HG03342 (cell line): ENCODE measurements around the gene RNF212B.
"Not testable (repeated sequence)": the region's sequence is repeated elsewhere in the genome, so short reads cannot be mapped to it uniquely, and the experiment has no call there.

Experiments
- ATAC-seq: cut with Tn5 transposase; IDR thresholded peaks from one replicate; pipeline ENCODE4 v1.9.1; 2021; ENCODE audit warnings: mild to moderate bottlenecking, moderate library complexity; ENCODE audit not compliant: unreplicated experiment

Gene RNF212B

DNA sequence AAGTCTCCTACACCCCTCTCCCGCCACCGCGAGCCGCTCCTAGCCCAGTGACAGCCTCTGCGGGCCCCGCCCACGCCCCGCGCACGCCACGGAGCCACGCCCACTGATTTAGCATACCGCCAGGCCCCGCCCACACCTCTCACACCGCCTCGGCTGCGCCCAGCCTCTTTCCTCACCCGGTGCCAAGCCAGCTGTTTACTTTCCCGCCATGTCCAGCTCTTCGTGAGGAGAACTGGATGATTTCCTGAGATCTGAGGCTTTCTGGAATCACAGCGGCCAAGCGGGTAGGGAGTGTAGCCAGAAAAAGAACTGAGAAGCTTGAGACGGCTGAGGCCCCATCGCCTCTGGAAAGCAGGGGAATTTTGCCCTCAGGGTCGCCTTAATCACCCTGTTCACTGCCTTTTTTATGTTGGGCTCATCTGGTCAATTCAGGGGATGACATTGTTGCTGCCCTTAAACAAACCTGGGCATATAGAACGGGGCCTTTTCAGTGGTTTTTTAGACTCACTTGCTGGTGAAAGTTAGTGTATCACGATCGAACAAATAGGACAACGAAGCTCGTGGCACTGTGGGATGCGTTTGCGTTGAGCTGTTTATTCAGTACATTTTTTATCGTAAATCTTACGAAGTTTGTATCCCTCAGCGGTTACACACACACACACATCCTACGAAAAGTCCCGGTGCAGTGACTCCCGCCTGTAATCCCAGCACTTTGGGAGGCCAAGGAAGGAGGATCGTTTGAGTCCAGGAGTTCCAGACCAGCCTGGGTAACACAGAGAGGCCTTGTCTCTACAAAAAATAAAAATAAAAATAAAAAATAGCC lies at the start of gene RNF212B:
Gene RNF212B, plus strand, starts transcription at position 165 of the 823 bp plus-strand sequence. CDS start 2,410 bp downstream, outside the sequence.
- no peak for ATAC-seq

DNA sequence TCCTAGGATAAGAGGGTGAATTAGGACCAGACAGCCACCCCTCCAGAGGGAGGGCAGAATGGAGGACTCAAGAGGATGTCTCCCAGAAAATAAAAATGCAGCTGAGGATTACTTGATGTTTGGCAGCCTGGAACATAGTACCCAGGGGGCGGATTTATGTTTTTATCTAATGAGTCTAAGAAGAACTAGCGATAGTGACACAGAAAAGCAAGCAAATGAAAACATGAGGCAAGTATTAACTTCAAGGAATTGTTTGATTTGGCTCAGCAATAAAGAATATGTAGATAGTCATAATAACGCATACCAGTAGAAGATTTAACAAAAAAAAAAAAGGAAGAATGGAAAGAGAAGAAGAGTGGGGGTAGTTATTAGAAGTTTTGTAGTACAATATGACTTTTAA lies 44.3 kb upstream of the RNF212B start:
- ATAC-seq = no peak

DNA sequence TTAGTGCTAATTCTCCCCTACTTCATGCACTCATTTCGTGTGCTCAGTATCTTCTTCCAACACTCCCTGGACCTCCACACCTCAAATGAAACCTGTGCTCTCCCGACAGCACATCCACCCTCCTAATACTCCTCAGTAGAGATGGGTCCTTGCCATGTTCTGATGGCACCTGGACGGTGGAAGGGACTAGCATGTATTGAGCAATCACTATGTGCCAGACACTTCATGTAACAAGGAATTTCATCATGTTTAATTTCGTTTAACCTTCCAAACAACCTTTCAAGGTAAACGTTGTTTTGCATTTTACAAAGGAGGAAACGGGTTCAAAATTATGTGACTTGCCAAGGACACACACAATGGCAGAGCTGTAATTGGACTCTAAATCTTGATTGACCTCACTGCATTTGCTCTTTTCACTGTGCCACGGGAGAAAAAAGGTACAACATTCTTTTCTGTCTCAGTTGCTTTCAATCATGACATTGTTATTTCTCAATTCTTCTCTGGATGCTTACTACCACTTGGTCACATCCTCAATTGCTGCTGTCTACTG lies 42.1 kb upstream of the RNF212B start:
- ATAC-seq = no peak

DNA sequence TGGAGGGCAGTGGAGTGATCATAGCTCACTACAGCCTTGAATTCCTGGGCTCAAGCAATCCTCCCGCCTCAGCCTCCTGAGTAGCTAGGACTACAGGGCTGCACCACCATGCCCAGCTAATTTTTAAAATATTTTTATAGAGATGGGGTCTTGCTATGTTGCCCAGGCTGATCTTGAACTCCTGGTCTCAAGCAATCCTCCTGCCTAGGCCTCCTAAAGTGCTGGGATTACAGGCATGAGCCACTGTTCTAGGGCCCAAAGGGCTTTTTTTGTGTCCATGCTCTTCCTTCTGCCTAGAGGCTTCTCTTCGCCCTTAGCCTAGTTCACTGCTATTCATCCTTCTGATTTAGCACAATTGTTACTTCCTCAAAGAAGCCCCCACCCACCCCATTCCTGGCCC lies 41.2 kb upstream of the RNF212B start:
- not testable (repeated sequence) for ATAC-seq

GRCh38 chr14:23199141-23199540 lies 38.6 kb upstream of the RNF212B start:
- not testable (repeated sequence) for ATAC-seq

GRCh38 chr14:23202001-23202400 lies 35.7 kb upstream of the RNF212B start:
- ATAC-seq = no peak

DNA sequence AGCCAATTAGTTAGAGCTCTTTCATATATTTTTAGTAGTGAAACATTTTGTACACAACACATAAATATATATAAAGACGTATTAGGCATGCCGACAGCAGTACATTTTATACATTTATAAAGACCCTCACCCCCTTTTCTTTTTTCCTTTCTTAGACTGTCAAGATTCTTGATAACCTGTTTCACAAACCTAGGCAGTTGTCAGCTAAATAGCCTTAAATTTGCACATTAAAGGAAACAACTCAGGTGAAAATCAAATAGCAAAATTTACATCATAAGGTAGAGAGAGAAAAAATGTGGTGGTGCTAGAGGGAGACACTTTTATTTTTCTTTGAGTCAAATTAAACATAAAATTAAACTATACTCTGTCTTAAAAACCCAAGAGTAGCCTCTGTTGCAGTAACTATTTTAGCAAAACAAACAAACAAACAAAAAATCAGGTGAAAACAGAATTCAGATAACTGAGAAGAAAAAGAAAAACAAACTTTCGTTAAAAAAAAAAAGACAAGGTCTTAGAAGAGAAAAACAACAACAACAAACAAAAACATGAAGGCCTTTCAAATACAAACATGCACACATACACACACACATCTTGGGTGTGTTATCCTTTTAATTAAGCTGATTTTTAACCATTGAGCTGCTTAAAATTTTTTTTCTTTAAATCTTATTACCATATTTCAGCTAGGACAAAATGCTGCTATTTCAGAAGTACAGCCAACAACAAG lies 31.2 kb upstream of the RNF212B start:
- no peak for ATAC-seq

DNA sequence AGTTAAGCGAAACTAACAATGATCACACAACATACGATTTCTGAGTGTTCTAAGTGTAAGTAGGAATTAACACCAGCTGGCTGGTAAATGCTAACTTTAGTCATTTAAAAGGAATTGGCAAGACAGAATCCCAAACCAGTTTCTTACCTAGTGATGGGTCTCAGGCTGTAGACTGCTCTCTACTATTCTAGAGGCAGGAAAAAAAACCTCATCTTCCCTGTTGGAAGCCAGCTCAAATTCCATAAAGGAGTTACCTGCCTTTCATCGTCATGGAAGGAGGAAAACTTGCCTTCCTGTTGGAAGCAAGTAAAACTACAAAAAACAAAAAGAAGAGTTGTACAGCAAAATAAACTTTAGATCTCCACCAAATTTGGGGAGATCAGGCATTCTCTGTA lies 30.6 kb upstream of the RNF212B start:
- ATAC-seq = no peak

DNA sequence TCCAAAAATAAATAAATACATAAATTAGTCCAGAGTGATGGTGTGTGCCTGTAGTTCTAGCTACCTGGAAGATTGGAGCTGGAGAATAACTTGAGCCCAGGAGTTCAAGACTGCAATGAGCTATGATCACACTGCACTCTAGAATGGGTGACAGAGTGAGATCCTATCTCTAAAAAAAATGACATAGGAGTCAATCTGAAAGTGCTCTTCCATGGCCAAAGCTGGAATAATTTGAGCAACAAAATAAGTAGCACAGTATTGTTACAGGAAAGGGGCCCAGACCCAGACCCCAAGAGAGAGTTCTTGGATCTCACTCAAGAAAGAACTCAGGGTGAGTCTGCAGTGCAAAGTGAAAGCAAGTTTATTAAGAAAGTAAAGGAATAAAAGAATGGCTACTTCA lies 29.4 kb upstream of the RNF212B start:
- ATAC-seq = no peak

DNA sequence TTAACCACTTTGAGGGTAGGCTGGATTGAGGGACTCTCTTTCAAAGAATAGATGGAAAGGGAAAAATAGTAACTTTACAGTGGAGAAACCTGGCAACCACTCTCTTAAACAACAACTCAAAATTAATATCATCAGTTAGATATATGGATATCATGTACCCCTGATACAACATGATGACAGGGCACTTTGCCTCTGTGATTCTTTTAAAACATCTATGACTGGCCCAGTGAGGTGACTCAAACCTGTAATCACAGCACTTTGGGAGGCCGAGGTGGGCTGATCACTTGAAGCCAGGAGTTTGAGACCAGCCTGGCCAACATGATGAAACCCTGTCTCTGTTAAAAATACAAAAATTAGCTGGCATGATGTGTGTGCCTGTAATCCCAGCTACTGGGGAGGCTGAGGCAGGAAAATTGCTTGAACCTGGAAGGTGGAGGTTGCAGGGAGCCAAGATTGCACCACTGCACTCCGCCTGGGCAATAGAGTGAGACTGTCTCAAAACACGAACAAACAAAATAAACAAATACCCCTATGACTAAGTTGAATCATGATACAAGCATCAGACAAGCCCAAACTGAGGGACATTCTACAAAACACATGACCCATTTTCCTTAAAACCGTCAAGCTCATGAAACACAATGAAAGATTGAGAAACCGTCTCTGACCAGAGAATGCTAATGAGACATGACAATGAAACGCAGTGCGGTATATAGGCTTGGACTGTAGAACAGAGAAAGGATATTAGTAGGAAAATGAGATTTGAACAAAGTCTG lies 27.9 kb upstream of the RNF212B start:
- ATAC-seq = no peak

- no peak for ATAC-seq
Observed at GRCh38 chr14:23215421-23215820, 22.3 kb upstream of the RNF212B start.

- ATAC-seq = no peak
Observed at GRCh38 chr14:23217032-23218020, 20.4 kb upstream of the RNF212B start.

GRCh38 chr14:23219075-23219474 lies 18.7 kb upstream of the RNF212B start:
- no peak for ATAC-seq

DNA sequence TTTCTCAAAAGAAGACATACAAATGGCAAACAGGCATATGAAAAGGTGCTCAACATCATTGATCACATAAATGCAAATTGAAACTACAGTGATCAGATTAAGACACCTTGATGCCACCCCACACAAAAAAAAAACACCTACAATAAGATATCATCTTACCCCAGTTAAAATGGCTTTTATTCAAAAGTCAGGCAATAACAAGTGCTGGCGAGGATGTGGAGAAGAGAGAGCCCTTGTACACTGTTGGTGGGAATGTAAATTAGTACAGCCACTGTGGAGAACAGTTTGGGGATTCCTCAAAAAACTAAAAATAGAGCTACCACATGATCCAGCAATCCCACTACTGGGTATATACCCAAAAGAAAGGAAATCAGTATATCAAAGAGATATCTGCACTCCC lies 12.8 kb upstream of the RNF212B start:
- ATAC-seq = not testable (repeated sequence)

DNA sequence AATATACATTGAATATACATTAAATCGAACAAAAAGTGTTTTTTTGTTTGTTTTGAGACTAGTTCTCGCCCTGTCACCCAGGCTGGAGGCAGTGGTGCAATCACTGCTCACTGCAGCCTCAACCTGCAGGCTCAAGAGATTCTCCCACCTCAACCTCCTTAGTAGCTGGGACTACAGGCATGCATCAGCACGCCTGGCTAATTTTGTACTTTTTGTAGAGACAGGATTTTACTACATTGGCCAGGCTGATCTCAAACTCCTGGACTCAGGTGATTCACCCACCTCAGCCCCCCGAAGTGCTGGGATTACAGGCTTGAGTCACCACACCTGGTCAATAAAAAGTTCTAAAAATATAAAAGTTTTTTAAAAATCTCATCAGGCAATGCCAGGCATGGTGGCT lies 10.2 kb upstream of the RNF212B start:
- ATAC-seq = no peak

- no peak for ATAC-seq
Observed at GRCh38 chr14:23228812-23229211, 8.9 kb upstream of the RNF212B start.

- ATAC-seq = not testable (repeated sequence)
Observed at GRCh38 chr14:23232241-23232808, 5.4 kb upstream of the RNF212B start.

DNA sequence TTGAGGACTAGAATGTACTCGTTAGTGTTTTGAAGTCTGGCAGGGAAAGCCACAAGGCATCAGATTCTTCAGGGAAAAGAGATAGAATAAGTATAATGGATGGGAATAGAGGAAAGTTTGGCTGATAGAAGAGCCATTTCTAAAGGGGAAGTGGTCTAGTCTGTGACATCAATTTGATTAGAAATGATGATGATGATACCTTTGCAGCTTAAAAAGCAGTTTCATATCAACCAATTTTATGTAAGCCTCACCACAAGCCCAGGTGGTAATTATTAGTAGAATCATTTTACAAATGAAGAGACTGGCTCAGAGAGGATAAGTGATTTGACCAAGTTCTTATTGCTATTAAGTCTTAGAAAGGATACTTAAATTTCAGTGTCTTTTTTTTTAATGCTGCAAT lies 2.9 kb downstream of the RNF212B start:
- ATAC-seq = no peak

DNA sequence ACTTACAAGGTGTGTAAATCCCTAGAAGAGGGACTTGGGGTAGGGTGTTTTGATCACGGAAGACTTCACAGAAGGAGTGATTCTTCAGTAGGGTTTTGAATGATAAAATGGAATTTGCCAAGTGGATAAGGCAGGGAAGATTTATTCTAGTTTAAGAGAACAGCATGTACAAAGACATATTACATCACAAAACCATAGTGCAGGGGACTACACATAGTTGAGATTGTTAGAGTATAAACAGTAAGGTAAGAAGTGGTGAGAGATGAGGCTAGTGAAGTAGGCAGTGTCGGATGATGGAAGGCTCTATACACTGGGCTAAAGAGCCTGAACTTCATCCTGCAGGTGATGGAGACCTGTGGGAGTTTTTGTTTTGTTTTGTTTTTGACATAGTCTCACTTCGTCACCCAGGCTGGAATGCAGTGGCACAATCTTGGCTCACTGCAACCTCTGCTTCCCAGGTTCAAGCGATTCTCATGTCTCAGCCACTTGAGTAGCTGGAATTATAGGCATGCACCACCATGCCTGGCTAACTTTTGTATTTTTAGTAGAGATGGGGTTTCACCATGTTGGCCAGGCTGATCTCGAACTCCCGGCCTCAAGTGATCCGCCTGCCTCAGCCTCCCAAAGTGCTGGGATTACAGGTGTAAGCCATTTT lies 3.5 kb downstream of the RNF212B start:
- not testable (repeated sequence) for ATAC-seq
